SU-DHL-6 (cell line): ENCODE measurements around the gene SGK2.

Source experiments
- H2AFZ ChIP-seq: fragments of 200-600 bp; sonication (generic); 2 replicates; pipeline ENCODE4 v1.6.1; 2014; ENCODE audit warnings: low read depth, mild to moderate bottlenecking, moderate library complexity, mixed read lengths, antibody characterized with exemption, low read length; ENCODE audit not compliant: severe bottlenecking
- H3F3A ChIP-seq: fragments of 200-600 bp; shearing (Covaris generic); 2 replicates; pipeline ENCODE4 v1.6.0; 2016; ENCODE audit warnings: antibody characterized with exemption, mild to moderate bottlenecking; ENCODE audit not compliant: insufficient read depth
- H3K27ac ChIP-seq: fragments of 200-600 bp; sonication (generic); 2 replicates; pipeline ENCODE4 v1.5.1; 2016; ENCODE audit warnings: low read depth, mild to moderate bottlenecking, low read length, moderate library complexity, mixed read lengths
- H3K27me3 ChIP-seq: fragments of 200-600 bp; sonication (generic), shearing (Covaris generic); 2 replicates; pipeline ENCODE4 v1.6.0; 2014; ENCODE audit warnings: mild to moderate bottlenecking, low read length
- H3K36me3 ChIP-seq: fragments of 200-600 bp; sonication (generic); 2 replicates; pipeline ENCODE4 v1.6.1; 2014; ENCODE audit warnings: mild to moderate bottlenecking, low read length, mixed read lengths
- H3K4me2 ChIP-seq: fragments of 300-600, 200-600 bp; shearing (Covaris generic), sonication (generic); 2 replicates; pipeline ENCODE4 v1.6.0; 2014; ENCODE audit warnings: low read length, low read depth, mild to moderate bottlenecking; ENCODE audit not compliant: poor library complexity, severe bottlenecking
- H3K4me3 ChIP-seq: fragments of 200-600 bp; sonication (generic); 2 replicates; pipeline ENCODE4 v1.5.1; 2014; ENCODE audit warnings: antibody characterized with exemption, low read length, mild to moderate bottlenecking, mixed read lengths; ENCODE audit not compliant: insufficient read depth, poor library complexity, severe bottlenecking
- H3K79me2 ChIP-seq: fragments of 200-600 bp; sonication (generic); 2 replicates; pipeline ENCODE4 v1.6.1; 2014; ENCODE audit warnings: mild to moderate bottlenecking, low read length, moderate library complexity; ENCODE audit not compliant: insufficient read depth
- H3K9ac ChIP-seq: fragments of 200-600 bp; sonication (generic); 2 replicates; pipeline ENCODE4 v1.7.0; 2014; ENCODE audit warnings: mild to moderate bottlenecking, low read length
- H3K9me2 ChIP-seq: fragments of 200-600 bp; sonication (generic); replicated peaks from 2 replicates; pipeline ENCODE4 v1.6.1; 2014; ENCODE audit warnings: low read length; ENCODE audit not compliant: insufficient read depth
- H3K9me3 ChIP-seq: fragments of 200-600 bp; sonication (generic); 2 replicates; pipeline ENCODE4 v1.6.1; 2014; ENCODE audit warnings: low read length, mixed read lengths; ENCODE audit not compliant: insufficient read depth
- H4K20me1 ChIP-seq: fragments of 200-600 bp; sonication (generic); 2 replicates; pipeline ENCODE4 v1.6.1; 2014; ENCODE audit warnings: low read depth, mild to moderate bottlenecking, antibody characterized with exemption, low read length, moderate library complexity, mixed read lengths
- EZH2phosphoT487 ChIP-seq: fragments of 200-600 bp; sonication (generic), shearing (Covaris generic); conservative IDR thresholded peaks from 2 replicates; pipeline ENCODE4 v1.6.1; 2018; ENCODE audit warnings: mild to moderate bottlenecking, antibody characterized with exemption, low read length, moderate library complexity, mixed read lengths
- TF ChIP-seq, protein P1 (sequence below): fragments of 200-600 bp; sonication (generic); IDR thresholded peaks from one replicate; pipeline ENCODE4 v1.5.1; 2017; ENCODE audit warnings: antibody characterized with exemption, mild to moderate bottlenecking, low read length, moderate library complexity; ENCODE audit not compliant: insufficient read depth, poor library complexity, severe bottlenecking

SGK2 gene

DNA sequence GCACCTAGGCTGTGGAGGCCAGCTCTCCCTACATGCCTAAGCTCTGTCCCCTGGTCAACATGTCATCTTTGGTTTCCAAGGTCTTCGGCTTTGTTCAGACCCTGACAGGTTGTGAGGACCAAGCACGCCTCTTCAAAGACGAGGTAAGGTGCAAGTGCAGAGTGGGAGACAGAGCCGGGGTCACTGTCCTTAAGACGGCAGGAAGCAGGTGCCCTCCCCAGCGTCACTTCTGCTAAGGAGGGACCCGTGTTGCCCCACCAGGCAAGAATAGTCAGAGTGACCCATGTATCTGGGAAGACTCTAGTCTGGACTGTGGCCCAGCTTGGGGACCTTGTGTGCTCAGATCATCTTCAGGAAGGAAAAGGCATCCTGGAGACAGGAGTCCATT, 18.2 kb upstream of the SGK2 start:
- Histone ChIP-seq H3K9me2 (no peaks in the 10 kb centered on the region), H4K20me1 (no peaks in the 10 kb centered on the region), H3F3A (no peaks in the 10 kb centered on the region), H3K9me3 (no peaks in the 10 kb centered on the region), H3K4me3 (no peak overlapping the region), H3K36me3 (no peaks in the 10 kb centered on the region), H3K27me3 (no peaks in the 10 kb centered on the region), H3K9ac (no peak overlapping the region), H3K27ac (no peak overlapping the region), H2AFZ (no peak overlapping the region), H3K79me2 (no peaks in the 10 kb centered on the region), H3K4me2 (no peak overlapping the region)
- TF ChIP-seq, protein P1, sequence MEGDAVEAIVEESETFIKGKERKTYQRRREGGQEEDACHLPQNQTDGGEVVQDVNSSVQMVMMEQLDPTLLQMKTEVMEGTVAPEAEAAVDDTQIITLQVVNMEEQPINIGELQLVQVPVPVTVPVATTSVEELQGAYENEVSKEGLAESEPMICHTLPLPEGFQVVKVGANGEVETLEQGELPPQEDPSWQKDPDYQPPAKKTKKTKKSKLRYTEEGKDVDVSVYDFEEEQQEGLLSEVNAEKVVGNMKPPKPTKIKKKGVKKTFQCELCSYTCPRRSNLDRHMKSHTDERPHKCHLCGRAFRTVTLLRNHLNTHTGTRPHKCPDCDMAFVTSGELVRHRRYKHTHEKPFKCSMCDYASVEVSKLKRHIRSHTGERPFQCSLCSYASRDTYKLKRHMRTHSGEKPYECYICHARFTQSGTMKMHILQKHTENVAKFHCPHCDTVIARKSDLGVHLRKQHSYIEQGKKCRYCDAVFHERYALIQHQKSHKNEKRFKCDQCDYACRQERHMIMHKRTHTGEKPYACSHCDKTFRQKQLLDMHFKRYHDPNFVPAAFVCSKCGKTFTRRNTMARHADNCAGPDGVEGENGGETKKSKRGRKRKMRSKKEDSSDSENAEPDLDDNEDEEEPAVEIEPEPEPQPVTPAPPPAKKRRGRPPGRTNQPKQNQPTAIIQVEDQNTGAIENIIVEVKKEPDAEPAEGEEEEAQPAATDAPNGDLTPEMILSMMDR: no peak
- TF ChIP-seq EZH2phosphoT487: no peak

DNA sequence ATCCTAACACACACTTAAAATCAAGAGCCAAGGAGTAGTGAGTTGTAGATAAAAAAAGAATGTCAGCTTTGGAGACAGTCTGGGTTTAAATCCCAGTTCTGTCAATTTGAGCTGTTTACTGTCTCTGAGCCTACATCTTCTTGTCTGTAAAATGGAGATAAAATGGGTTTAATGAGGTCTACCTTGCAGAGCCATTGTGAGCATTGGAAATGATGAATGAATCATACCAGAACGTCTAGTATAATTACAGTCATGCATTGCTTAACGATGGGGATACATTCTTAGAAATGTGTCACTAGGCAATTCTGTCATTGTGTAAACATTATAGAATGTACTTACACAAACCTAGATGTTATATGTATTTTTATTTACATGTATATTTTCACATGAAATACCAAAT, 17.6 kb upstream of the SGK2 start:
- H3K9me2 ChIP-seq: no peaks in the 10 kb centered on the region
- H3K27me3 ChIP-seq: no peaks in the 10 kb centered on the region
- H4K20me1 ChIP-seq: no peaks in the 10 kb centered on the region
- no peak overlapping the region for H3K4me2 ChIP-seq
- H2AFZ ChIP-seq: no peak overlapping the region
- TF ChIP-seq EZH2phosphoT487: no peak
- TF ChIP-seq, protein P1: no peak
- H3K36me3 ChIP-seq: no peaks in the 10 kb centered on the region
- H3K9me3 ChIP-seq: no peaks in the 10 kb centered on the region
- no peak overlapping the region for H3K27ac ChIP-seq
- H3K9ac ChIP-seq: no peak overlapping the region
- no peak overlapping the region for H3K4me3 ChIP-seq
- no peaks in the 10 kb centered on the region for H3F3A ChIP-seq
- H3K79me2 ChIP-seq: no peaks in the 10 kb centered on the region

DNA sequence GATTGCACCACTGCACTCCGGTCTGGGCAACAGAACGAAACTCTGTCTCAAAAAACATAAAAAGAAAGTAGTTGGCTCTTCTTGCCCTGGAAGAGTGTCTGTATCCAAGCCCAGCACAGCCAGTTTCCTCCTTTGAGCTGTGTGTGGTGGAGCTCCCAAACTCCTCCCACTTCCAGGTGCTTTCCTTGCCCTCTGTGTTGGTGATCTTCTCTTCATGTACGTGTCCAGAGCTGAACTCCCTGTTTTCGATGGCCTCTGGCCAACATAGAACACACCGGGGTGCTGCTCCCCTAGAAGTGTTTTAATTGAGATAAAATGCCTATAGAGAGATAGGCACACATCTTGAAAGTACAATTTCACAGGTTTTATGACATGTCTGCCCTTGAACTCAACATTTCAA, 16.7 kb upstream of the SGK2 start:
- no peak overlapping the region for H3K4me3 ChIP-seq
- H3K9me2 ChIP-seq: no peaks in the 10 kb centered on the region

More for the DNA sequence above, 16.7 kb upstream of the SGK2 start:
- no peak overlapping the region for H2AFZ ChIP-seq
- H3F3A ChIP-seq: no peaks in the 10 kb centered on the region
- TF ChIP-seq EZH2phosphoT487: no peak
- TF ChIP-seq, protein P1: no peak
- H3K9me3 ChIP-seq: no peaks in the 10 kb centered on the region
- H3K36me3 ChIP-seq: no peaks in the 10 kb centered on the region
- H4K20me1 ChIP-seq: no peaks in the 10 kb centered on the region
- H3K9ac ChIP-seq: no peak overlapping the region
- no peak overlapping the region for H3K4me2 ChIP-seq
- no peaks in the 10 kb centered on the region for H3K79me2 ChIP-seq
- H3K27ac ChIP-seq: no peak overlapping the region
- no peaks in the 10 kb centered on the region for H3K27me3 ChIP-seq
